Osteocyte (in vitro differentiated cells): ENCODE measurements around the gene RUFY3. TPM values are rescaled to one million over a fixed set of nuclear protein-coding genes. Genes with fewer than 3 reads are reported as not detected.

Source experiments
- DNase-seq: peaks from one replicate; pipeline ENCODE4 v3.0.0; 2021; ENCODE audit warnings: mixed read lengths; ENCODE audit not compliant: unreplicated experiment; ENCODE audit errors: extremely low spot score
- H3K27ac Mint-ChIP-seq: one replicate; pipeline ENCODE4 v1.8.0; 2021; ENCODE audit warnings: mild to moderate bottlenecking, mixed read lengths; ENCODE audit not compliant: unreplicated experiment
- H3K27me3 Mint-ChIP-seq: one replicate; pipeline ENCODE4 v1.8.0; 2021; ENCODE audit warnings: mixed read lengths; ENCODE audit not compliant: unreplicated experiment
- H3K36me3 Mint-ChIP-seq: one replicate; pipeline ENCODE4 v1.8.0; 2021; ENCODE audit warnings: mixed read lengths; ENCODE audit not compliant: unreplicated experiment
- H3K4me1 Mint-ChIP-seq: one replicate; pipeline ENCODE4 v1.8.0; 2021; ENCODE audit warnings: mixed read lengths; ENCODE audit not compliant: unreplicated experiment
- H3K4me3 Mint-ChIP-seq: one replicate; pipeline ENCODE4 v1.8.0; 2021; ENCODE audit warnings: mild to moderate bottlenecking, moderate library complexity, mixed read lengths; ENCODE audit not compliant: unreplicated experiment
- H3K9me3 Mint-ChIP-seq: one replicate; pipeline ENCODE4 v1.8.0; 2021; ENCODE audit warnings: mixed read lengths; ENCODE audit not compliant: unreplicated experiment
- CTCF ChIP-seq: fragments of 200-600 bp; sonication (generic); IDR thresholded peaks from 2 replicates; pipeline ENCODE4 v1.5.0; 2021; ENCODE audit warnings: antibody characterized with exemption, mild to moderate bottlenecking, moderate library complexity
- total RNA-seq: library from RNA; stranded (reverse); gene quantifications from 2 replicates; pipeline ENCODE4 v1.2.1, GENCODE V29; 2021

The RUFY3 gene
- total RNA-seq, 1 donor from 2014 or later: 73.5 TPM

GRCh38 chr4:70713453-70714078 is 8.2 kb upstream of the RUFY3 start:
- H3K27me3 Mint-ChIP-seq: no peaks in the 10 kb centered on the region
- no peak for DNase-seq
- no peak for TF ChIP-seq CTCF
- no peaks in the 10 kb centered on the region for H3K9me3 Mint-ChIP-seq
- H3K36me3 Mint-ChIP-seq: no peaks in the 10 kb centered on the region
- no peak overlapping the region for H3K4me3 Mint-ChIP-seq
- no peak overlapping the region for H3K27ac Mint-ChIP-seq
- peaks cover 2% of the 10 kb centered on the region for H3K4me1 Mint-ChIP-seq

DNA sequence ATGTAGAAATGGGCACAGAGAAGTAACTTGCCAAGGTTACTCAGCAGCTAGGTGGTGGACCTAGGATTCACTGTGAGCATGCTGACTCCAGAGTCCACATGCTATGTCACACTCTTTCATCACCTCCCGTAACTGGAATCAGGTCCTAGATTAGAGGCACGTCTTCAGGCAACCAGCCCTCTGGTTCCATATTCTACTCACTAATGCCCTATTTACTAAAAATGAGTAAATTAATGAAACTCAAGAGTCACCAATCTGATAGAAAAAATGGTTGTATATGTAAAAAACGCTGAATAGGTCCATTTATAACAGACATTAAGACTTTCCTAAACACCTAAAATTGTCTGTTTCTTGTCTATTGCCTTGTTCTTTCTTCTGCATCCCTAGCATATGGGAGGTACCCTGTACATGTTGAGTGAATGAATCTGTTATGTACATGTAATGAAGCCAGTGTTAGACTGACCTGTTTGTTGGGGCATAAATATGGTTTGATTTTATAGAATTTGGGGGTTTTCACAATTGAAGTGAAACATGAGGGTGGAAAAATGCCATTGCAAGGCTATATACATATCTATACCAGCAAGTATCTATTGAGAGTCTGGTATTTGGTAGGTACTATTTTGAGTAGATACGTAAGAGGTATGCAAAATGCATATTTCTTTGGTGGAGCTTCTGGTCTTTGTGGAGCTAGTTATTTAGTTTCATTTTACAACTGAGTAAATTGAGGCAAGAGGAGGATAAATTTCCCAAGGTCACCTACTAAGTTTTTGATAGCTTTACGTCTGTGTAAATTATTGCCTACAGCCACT is 7.5 kb upstream of the RUFY3 start:
- TF ChIP-seq CTCF: no peak
- peaks cover 2% of the 10 kb centered on the region for H3K4me1 Mint-ChIP-seq
- H3K36me3 Mint-ChIP-seq: no peaks in the 10 kb centered on the region
- peak; percentile 32 for DNase-seq
- H3K9me3 Mint-ChIP-seq: no peaks in the 10 kb centered on the region
- no peak overlapping the region for H3K27ac Mint-ChIP-seq
- no peak overlapping the region for H3K4me3 Mint-ChIP-seq
- no peaks in the 10 kb centered on the region for H3K27me3 Mint-ChIP-seq

GRCh38 chr4:70715097-70715496 is 6.7 kb upstream of the RUFY3 start:
- Mint-ChIP-seq H3K36me3 (no peaks in the 10 kb centered on the region), H3K4me1 (no peaks in the 10 kb centered on the region), H3K9me3 (no peaks in the 10 kb centered on the region), H3K27ac (no peak overlapping the region), H3K4me3 (no peak overlapping the region), H3K27me3 (no peaks in the 10 kb centered on the region)
- TF ChIP-seq CTCF: no peak
- no peak for DNase-seq

DNA sequence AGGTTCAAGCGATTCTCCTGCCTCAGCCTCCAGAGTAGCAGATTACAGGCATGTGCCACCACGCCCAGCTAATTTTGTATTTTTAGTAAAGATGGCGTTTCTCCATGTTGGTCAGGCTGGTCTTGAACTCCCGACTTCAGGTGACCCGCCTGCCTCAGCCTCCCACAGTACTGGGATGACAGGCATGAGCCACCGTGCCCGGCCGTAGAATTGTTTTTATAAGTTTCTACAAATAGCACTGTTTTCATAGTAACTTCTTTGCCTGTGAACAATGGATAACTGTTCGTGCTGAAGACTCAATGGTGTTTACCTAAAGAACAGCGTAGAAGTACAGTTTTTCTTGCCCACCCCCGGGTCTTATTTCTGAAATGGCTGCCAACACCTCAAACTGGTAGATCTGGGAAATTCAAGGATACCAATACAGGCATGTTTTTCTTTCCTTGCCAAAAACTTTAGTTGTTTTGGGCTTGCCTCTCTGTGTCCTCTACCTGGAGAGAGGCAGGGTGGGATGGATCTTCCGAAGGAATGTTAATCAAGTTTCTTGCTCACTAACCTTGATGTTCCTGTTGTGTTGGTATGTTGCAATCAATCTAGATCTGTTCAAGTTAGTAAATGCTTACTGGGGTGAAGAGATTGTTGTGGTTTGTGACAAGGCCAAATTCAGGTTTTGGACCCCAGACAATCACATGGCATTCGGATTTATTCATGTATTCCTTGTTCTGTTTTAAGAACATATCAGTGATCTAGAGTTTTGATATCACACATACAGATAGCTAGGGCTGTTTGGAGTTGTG is 2.8 kb upstream of the RUFY3 start:
- H3K36me3 Mint-ChIP-seq: no peaks in the 10 kb centered on the region
- H3K27ac Mint-ChIP-seq: no peak overlapping the region
- no peak for TF ChIP-seq CTCF
- DNase-seq: no peak
- H3K4me3 Mint-ChIP-seq: no peak overlapping the region
- no peaks in the 10 kb centered on the region for H3K9me3 Mint-ChIP-seq
- no peaks in the 10 kb centered on the region for H3K27me3 Mint-ChIP-seq
- H3K4me1 Mint-ChIP-seq: peaks cover 22% of the 10 kb centered on the region
